Fibroblast of the aortic adventitia (primary cell): Measurements from ENCODE around the gene IL5. TPM values are rescaled to one million over a fixed set of nuclear protein-coding genes. Genes with fewer than 3 reads are reported as not detected.
"Not testable (repeated sequence)": the region's sequence is repeated elsewhere in the genome, so short reads cannot be mapped to it uniquely, and the experiment has no call there.

ENCODE experiments used
- DNase-seq: peaks from one replicate; pipeline ENCODE4 v3.0.0-alpha.2; 2010; ENCODE audit warnings: low read depth
- H3K4me3 ChIP-seq: 2 replicates; pipeline ENCODE4 v1.5.1; 2011; ENCODE audit warnings: low read depth, mild to moderate bottlenecking, control low read depth, low read length, moderate library complexity
- CTCF ChIP-seq: IDR thresholded peaks from 2 replicates; pipeline ENCODE4 v1.5.1; 2011; ENCODE audit warnings: mild to moderate bottlenecking, low read length, control low read depth, inconsistent platforms; ENCODE audit not compliant: insufficient read depth
- total RNA-seq: library from RNA; depleted of rRNA; stranded (reverse); fragments of >200 nt; gene quantifications from 2 replicates; pipeline ENCODE4 v1.2.3, GENCODE V29; 2012; ENCODE audit warnings: low replicate concordance

The IL5 gene
- total RNA-seq, 1 donor = not detected

- no peak overlapping the region for H3K4me3 ChIP-seq
- no peak for TF ChIP-seq CTCF
- DNase-seq = no peak
Observed at GRCh38 chr5:132566657-132567056, 23.3 kb upstream of the IL5 start.

- H3K4me3 ChIP-seq, DNase-seq: not testable (repeated sequence)
Observed at GRCh38 chr5:132564555-132564954, 21.2 kb upstream of the IL5 start.

GRCh38 chr5:132561601-132562000 is 18.3 kb upstream of the IL5 start:
- no peak for TF ChIP-seq CTCF
- no peak for DNase-seq
- no peak overlapping the region for H3K4me3 ChIP-seq

GRCh38 chr5:132559383-132560060 is 16.2 kb upstream of the IL5 start:
- no peak overlapping the region for H3K4me3 ChIP-seq
- no peak for DNase-seq
- TF ChIP-seq CTCF = no peak

GRCh38 chr5:132557478-132558172 is 14.3 kb upstream of the IL5 start:
- peak; percentile 34 for DNase-seq
- peak overlapping the region; percentile 85 for H3K4me3 ChIP-seq
- TF ChIP-seq CTCF = no peak

GRCh38 chr5:132556763-132557477 is 13.6 kb upstream of the IL5 start, which contains the start of gene RAD50:
RAD50 (plus strand) TSS chr5:132556977; CDS start chr5:132557325, 348 bp downstream.
- DNase-seq = peak; percentile 91
- peak within 1 kb of the TSS; percentile 85 for H3K4me3 ChIP-seq
- TF ChIP-seq CTCF = no peak

- no peak for DNase-seq
- TF ChIP-seq CTCF = no peak
- peak overlapping the region; percentile 85 for H3K4me3 ChIP-seq
Observed at GRCh38 chr5:132556153-132556762, 12.9 kb upstream of the IL5 start.
